HFFc6 (cell line): Measurements from ENCODE around the gene NPSR1. TPM values are rescaled to one million over a fixed set of nuclear protein-coding genes. Genes with fewer than 3 reads are reported as not detected.

Experiments used
- DNase-seq: peaks from one replicate; pipeline ENCODE4 v3.0.0-alpha.2; 2018
- H3K27ac Mint-ChIP-seq: 2 replicates; pipeline ENCODE4 v1.8.0; 2020; ENCODE audit warnings: mild to moderate bottlenecking, mixed read lengths
- H3K27me3 Mint-ChIP-seq: 2 replicates; pipeline ENCODE4 v1.8.0; 2021; ENCODE audit warnings: mild to moderate bottlenecking, moderate library complexity, mixed read lengths; ENCODE audit not compliant: insufficient read depth
- H3K36me3 Mint-ChIP-seq: 2 replicates; pipeline ENCODE4 v1.8.0; 2021; ENCODE audit warnings: low read depth, mixed read lengths
- H3K4me1 Mint-ChIP-seq: 2 replicates; pipeline ENCODE4 v1.8.0; 2020; ENCODE audit warnings: low read depth, mixed read lengths
- H3K4me3 Mint-ChIP-seq: 2 replicates; pipeline ENCODE4 v1.8.0; 2020; ENCODE audit warnings: mild to moderate bottlenecking, moderate library complexity, mixed read lengths
- H3K9me3 Mint-ChIP-seq: 2 replicates; pipeline ENCODE4 v1.8.0; 2020; ENCODE audit warnings: mild to moderate bottlenecking, mixed read lengths
- CTCF ChIP-seq: fragments of 200-600 bp; sonication (generic); IDR thresholded peaks from 2 replicates; pipeline ENCODE4 v1.5.0; 2021; ENCODE audit warnings: antibody characterized with exemption, mild to moderate bottlenecking
- total RNA-seq, 6 experiments: library from RNA; stranded (reverse); fragmentation: NEBNext Ultra II Directional; extraction: Animal tissue kit (Norgen Biotek cat#: 25700); gene quantifications; 2 replicates in 1 of 6; 3 replicates in 5 of 6; pipeline ENCODE4 v1.2.3, GENCODE V29; 2021

NPSR1 gene
- total RNA-seq, 6 experiments from 2014 or later: not detected

GRCh38 chr7:34728156-34728555 is 70.1 kb downstream of the NPSR1 start:
- peaks cover 3% of the 10 kb centered on the region; the same call in 1 of the 2 replicates for H3K27me3 Mint-ChIP-seq

DNA sequence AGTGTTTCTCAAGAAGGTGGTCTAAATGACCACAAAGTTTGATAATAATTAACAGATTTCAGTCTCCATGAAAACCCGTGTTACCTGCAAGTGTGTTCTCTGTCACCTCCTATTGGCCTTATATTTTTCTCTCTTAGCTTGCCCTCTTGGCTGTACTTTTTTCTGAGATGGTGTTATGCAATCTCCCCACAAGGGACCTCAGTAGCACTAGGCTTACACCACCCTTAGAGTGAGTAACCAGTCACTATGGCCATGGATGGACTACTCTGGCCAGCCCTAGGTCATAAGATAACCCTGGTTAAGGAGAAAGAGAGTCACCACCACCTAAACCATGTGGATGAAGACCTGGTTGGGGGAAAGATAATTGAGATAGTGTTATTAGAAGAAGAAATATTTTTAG is 76.8 kb downstream of the NPSR1 start:
- TF ChIP-seq CTCF: no peak
- Mint-ChIP-seq H3K4me3 (no peak overlapping the region), H3K27me3 (peaks cover 3% of the 10 kb centered on the region), H3K9me3 (no peaks in the 10 kb centered on the region; the same call in 1 of the 2 replicates), H3K27ac (no peak overlapping the region), H3K4me1 (no peaks in the 10 kb centered on the region), H3K36me3 (no peaks in the 10 kb centered on the region)
- no peak for DNase-seq

More at GRCh38 chr7:34728156-34728555, 70.1 kb downstream of the NPSR1 start:
- DNase-seq: no peak
- Mint-ChIP-seq H3K9me3 (no peaks in the 10 kb centered on the region), H3K4me3 (no peak overlapping the region), H3K27ac (no peak overlapping the region), H3K4me1 (no peaks in the 10 kb centered on the region), H3K36me3 (no peaks in the 10 kb centered on the region)
- TF ChIP-seq CTCF: no peak

GRCh38 chr7:34735526-34735925 is 77.5 kb downstream of the NPSR1 start:
- H3K9me3 Mint-ChIP-seq: no peaks in the 10 kb centered on the region; the same call in 1 of the 2 replicates
- H3K4me1 Mint-ChIP-seq: no peaks in the 10 kb centered on the region
- no peak overlapping the region for H3K4me3 Mint-ChIP-seq
- TF ChIP-seq CTCF: no peak
- no peak for DNase-seq
- H3K27ac Mint-ChIP-seq: no peak overlapping the region
- H3K27me3 Mint-ChIP-seq: peaks cover 3% of the 10 kb centered on the region
- no peaks in the 10 kb centered on the region for H3K36me3 Mint-ChIP-seq

- TF ChIP-seq CTCF: no peak
- Mint-ChIP-seq H3K27ac (no peak overlapping the region), H3K9me3 (peaks cover 13% of the 10 kb centered on the region), H3K4me1 (no peaks in the 10 kb centered on the region), H3K4me3 (no peak overlapping the region), H3K27me3 (no peaks in the 10 kb centered on the region; the same call in 1 of the 2 replicates), H3K36me3 (no peaks in the 10 kb centered on the region)
- no peak for DNase-seq
These were observed 81.8 kb downstream of the NPSR1 start for GRCh38 chr7:34739651-34740300.

DNA sequence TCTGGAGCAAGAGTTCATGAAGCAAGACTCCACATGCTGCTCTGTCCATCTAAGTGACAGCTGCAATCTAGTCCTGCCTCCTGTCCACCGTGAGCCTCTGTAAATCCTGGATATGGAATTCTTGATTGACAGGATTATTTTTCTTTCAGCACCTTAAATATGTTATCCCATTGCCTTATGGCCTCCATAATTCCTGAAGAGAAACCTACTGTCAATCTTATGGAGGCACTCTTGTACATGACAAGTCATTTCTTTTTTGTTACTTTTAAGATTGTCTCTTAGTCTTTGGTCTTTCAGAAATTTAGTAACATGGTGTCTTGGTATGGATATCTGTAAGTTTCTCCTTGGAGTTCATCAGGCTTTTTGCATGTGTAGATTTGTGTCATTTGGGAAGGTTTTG is 82.8 kb downstream of the NPSR1 start:
- H3K27ac Mint-ChIP-seq: no peak overlapping the region
- no peak for DNase-seq
- H3K36me3 Mint-ChIP-seq: no peaks in the 10 kb centered on the region
- no peaks in the 10 kb centered on the region for H3K27me3 Mint-ChIP-seq
- peaks cover 13% of the 10 kb centered on the region for H3K9me3 Mint-ChIP-seq
- no peak overlapping the region for H3K4me3 Mint-ChIP-seq
- TF ChIP-seq CTCF: no peak
- H3K4me1 Mint-ChIP-seq: no peaks in the 10 kb centered on the region
